ENCODE data around the gene C14orf39.

DNA sequence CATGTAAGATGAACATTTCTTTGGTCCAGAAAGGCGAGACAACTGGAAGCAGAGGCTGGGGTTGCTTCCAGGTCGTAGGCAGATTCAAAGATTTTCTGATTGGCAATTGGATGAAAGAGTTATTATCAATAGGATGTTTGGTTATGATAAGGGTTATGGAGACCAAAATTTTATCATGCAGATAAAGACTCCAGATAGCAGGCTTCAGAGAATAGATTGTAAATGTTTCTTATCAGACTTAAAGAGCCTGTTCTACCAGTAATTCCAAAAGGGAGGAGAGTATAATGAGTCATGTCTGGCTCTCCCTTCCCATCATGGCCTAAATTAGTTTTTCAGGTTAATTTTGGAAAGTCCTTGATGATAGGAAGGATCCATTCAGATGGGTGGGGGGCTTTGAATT is 55.6 kb downstream of the C14orf39 start:
- TF ChIP-seq EZH2 (IDR thresholded peaks at IDR 0.05), result no peak
- TF ChIP-seq POLR2AphosphoS5 (IDR thresholded peaks at IDR 0.05; ENCODE audit: borderline replicate concordance, low read depth, low read length), result no peak

All from SK-N-MC (cell line).